Germinal center (tissue), 1 donor: Measurements from ENCODE around the gene LSP1.
A peak's percentile ranks its signal among the peaks of the same experiment; 100 is the strongest.

Experiments used
- DNase-seq: peaks from one replicate; pipeline ENCODE4 v3.0.0; 2012; ENCODE audit warnings: mixed read lengths, low spot score

LSP1 gene

DNA sequence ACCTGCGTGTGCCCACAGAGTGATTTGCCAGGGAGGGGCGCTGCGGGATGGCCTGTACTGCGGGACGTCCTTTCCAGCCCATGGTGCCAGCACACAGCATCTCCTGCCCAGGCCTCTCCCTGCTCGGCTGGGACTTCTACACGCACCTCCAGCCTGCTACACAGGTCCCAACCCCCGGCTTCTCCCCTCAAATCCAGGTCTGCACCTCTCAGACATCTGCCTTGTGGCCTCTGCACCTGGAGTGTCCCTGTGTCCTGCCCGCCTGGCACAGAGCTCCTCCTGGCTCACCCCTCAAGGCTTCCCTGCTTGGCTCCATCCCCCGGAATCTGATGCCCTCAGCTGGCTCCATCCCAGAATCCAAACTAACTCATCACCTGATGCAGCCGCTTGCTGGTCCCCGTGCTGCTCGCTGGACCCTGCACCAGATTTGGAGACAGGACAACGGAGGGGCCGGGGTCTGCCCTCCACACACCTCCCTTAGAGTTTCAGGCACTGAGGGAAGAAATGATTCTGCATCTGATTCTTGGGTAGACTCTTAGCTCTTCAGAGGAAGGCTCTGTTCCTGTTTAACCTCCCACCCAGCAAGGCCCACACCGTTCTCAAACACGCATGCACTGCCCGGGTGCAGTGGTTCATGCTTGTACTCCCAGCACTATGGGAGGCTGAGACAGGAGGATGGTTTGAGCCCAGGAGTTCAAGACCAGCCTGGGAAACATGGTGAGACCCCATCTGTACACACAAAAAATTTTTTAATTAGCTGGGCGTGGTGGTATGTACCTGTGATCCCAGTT lies 4.0 kb upstream of the LSP1 start:
- no peak for DNase-seq

DNA sequence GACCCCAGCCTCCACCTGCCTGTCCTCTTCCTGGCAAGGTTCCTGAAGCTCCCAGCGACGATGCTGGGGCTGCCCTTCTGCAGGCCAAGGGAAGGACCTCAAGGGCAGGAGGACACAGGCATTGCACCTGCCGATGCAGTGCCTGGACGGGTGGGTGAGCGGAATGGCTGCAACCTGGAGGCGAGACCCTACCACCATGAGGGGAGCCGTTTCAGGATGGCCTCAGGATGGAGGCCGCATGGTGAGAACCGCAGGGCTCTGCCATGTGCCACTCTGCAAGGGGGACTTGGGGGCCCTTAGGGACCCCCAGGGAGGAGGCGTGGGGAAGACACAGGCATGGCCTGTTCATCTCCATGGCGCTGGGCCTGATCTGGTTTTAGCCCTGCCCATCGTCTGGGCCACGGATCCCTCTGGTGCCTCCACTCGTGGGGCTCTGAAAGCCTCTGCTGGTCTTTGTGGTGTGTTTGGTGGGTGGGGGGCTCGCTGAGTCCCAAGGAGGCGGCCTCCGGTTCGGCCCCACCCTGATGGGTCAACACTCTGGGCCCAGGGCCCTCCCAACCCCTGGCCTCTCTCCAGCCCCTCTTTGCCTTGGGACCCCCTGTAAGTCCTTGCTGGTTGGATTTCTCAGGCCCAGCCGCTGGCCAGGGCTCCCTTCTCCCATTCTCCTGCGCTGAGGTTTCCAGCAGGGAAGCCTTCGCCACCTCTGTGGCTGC lies 1.3 kb upstream of the LSP1 start:
- DNase-seq: no peak

DNA sequence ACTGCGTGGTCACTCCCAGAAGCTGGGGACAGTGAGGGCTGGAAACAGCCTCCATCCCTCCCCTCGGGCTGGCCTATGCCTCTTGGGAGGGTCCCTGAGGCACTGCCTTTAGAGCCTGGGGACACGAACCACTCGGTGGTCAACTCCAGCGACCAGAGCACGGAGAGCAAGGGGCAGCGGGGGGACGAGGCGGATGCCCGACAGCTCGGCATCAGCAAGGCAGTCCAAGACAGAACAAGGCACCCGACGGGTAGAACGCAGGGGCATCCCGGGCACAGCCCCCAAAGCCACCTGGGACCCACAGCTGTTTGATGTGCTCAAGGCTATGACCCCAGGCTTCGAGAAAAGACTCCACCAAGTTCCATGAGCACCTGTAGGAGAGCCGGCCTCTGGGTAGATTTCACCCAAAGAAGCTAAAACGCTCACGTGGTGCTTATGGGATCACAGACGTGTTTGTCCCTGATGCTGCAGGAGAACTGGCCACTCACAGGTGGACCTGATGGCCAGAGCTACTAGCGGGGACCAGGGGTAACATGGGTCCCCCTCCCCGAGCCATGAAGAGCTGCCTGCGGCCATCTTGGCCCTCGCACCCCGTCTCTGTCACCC lies 510 bp upstream of the LSP1 start:
- DNase-seq: no peak

DNA sequence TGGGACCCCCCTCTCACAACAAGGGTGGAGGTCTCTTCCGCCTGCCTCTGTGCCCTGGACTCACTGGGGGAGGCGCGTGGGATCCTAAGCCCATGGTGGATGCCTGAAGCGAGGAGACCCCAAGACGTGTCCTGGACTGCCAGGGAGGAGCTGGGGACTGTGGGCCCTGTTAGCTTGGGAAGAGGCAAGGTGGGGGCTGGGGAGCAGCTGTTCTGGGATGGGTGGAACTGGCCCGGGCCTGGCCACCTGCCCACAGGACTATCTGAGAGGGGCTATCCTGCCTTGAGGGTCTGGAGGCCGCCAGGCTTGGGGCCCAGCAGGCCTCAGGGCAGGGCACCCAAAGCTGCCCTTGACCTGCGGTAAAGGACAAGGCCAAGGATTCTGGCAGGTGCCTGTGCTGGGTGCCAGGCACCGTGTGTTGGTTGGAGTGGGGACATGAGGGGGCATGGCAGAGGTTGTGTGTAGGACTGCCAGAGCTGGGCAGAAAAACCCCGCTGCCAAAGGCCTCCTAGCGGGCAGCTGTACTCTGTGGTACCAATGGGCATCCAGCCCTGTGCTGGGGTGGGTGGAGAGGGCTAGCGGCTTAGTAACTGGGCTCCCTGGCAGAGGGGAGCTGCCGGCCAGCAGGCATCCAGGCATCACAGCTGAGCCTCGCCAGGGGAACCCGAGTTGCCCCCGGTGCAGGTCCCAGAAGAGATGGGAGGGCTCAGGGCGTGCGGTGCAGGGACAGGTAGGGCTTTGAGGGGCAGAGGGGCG lies 670 bp downstream of the LSP1 start:
- peak; percentile 46 for DNase-seq

DNA sequence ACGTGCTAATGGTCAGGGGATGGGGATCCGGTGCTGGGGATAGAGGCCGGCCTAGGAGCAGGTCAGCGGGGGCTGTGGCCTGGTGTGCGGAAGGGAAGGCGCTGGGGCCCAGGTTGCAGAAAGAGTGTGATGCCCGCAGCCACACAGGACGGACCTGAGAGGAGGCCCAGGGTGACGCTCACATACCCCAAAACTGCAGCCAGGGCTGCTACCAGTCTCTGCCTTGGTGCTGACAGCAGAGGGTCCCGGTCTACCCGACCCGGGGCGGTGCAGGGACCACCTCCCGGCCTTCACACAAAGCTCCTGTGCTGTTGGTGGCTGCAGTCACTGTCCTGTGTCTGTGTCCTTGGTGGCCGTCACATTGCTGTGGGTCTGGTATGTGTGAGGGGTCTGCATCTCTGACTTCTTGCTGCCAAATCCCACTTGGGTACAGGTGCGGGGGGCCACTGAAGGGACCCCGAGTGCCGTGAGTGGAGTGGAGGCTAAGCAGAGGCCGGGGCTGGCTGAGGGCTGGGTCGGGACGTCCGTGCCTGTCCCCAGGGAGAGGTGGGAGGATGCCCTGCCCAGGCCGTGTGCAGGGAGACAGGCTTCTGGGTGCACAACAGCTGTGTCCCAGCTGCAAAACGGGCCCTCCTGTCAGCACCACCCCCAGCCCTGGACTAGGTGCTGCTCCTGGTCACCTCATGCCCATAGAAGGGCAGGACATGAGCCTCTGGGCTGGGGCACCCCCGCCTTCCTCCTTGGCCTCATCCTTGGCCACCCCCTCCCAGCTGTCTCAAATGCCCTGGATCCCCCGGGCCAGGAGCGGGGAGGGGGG lies 1.5 kb downstream of the LSP1 start:
- DNase-seq: peak; percentile 77

DNA sequence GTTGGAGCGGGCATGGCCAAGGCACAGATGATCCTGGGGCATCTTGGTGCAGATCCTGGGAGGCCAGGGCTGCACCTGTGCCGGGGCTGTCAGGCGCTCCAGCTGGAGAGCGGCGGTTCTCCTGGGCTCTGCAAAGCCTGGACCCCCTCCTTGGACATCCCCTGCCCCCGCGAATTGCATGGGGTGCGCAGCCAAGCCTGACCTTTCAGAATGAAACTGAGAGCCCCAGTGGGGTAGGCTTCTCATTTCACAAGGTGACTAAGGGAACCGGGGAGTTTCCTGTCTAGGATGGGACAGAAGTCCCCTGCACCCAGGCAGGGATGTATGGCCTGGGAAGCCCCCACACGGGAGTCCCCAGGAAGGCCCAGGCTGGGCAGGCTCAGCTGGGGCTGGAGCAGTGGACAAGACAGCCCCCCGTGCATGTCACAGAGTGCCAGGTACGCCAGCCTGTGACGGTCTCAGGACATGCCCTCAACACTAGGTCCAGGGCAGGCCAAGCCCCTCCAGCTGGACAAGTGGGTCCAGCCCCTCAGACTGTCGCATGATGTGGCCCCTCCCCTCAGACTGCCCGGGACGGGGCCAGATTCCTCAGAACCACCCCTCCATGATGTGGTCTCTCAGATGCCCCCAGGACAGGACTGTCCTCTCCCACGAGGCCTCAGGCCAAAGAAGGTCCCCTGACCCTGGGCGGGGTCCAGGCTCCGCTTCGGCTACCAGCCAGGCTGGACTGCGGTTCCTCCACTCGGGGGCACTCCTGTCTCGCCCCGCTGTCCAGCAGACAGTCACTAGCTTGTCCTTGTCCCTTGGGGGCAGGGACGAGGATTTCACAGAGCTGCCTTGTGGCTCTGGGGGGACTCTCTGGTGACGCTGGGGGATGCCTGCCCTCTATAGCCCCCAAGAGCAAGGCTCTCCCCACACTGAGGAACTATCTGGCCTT lies 2.3 kb downstream of the LSP1 start:
- peak; percentile 57 for DNase-seq

DNA sequence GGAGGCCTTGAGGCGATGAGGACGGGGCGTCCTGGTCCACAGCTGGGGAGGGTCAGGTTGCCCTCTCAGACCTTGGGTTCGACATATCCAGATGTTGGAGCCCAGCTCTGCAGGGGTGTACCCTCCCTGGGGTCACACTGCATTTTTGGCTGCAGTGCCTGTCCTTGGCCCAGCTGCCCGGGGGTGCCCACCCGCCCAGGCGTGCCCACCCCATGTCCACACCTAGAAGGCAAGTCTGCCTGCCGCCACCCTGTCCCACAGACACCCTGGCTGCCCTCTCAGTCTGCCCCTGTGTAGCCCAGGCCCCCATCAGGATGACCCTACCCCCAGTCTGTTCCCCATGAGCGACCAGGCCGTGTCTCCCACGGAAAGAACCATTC lies 3.0 kb downstream of the LSP1 start:
- DNase-seq: no peak

DNA sequence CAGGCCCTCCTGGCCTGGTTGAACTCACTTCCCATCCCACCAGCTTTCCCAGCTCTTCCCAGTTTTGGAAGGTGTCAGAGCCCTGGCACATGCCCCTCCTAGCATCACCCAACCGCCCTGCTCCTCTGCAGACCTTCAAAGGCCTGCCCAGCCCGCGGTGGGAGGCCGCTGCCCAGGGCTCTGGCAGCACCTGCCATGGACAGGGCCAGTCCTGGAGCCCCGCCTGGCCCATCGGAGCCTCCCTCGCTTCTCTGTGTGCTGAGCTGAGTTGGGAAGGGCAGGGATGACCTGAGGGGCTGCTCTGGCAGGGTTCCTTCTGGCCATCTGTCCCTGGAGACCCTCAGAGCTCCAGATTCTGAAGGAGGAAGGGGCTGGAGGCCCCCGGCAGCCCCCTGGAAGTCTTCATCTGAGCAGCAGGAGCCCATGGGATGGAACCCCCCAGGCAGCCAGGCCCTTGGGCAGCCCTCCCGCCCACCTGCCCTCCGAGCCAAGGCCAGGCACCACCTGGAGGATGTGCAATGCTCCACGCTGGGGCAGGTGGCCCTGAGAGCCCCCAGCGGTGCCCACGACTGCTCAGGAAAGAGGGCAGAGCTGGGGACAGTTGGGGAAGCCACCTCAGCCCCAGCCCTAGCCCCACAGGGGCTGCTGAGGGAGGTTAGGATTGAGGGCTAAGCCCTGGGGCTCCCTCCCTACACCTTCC lies 3.6 kb downstream of the LSP1 start:
- no peak for DNase-seq

DNA sequence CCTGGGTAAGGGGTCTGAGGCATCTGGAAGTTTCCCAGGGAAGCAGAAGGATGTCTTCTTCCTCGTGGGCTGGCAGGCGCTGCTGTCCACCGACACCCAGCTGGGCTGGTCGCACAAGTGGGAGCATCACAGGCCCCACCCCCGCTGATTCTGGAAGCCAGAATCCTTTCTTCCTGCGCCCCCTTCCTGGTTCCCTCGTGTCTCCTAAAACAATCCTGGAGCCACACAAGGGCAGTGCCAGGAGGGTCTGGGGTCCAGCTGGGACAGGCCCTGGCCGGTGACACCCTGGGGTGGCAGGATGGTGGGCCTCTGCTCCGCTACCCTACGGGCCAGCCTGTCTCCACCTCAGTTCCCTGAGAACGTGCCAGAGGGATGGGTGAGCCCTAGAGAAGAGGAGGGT lies 4.2 kb downstream of the LSP1 start:
- no peak for DNase-seq

DNA sequence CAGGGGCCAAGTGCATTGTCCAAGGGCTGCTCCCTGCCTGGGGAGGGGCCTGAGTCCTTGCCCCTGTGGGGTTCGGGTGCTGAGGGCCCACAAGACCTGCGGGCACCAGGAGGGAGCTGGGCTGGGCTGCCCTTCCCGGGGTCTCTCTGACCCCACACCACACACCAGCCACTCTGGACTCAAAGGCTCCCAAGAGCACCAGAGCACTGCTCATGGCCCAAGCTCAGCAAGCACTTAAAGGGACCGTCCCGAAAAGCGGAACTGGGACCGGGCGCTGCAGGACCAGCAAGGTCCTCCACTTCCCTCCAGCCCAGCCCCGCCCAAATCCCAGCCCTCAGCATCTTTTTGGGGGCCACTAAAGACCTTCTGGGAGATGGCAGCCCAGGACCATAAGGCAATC lies 5.3 kb downstream of the LSP1 start:
- no peak for DNase-seq

DNA sequence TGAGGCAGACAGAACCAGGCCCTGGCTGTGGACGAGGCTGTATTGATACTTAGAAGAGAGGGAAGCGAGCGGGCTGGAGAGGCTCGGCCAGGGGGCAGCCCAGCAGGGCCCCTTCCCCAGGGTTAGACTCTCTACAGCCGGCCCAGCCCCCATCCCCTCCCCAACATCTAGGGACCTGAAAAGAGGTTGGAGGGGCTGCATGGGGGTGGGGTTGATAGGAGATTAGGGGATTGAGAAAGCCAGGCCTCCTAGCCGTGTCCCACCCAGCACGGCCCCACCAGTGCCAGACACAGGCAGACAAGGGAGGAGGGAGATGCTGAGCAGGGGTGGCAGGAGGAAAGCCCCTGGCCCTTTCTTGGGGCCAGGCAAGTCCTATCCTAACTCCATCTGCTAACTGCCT lies 5.7 kb downstream of the LSP1 start:
- DNase-seq: no peak

DNA sequence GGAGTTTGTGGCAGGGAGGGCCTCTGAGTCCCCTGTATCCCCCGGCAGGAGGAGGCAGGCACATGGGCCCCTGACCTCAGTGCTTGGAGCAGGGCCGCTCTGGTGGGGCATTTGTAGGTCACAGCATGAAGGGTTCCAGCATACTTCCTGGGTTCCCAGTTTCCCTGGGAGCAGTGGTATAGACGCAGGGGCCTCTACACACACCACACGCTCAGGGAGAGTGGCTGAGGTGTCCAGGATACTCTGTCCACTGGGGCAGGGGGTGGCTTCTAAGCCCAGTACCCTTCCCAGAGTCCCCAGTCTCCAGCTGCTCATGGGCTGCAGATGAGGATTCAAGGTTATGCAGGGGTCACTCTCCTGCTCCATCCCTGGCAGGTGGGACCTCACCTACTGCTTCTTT lies 6.1 kb downstream of the LSP1 start:
- DNase-seq: no peak

DNA sequence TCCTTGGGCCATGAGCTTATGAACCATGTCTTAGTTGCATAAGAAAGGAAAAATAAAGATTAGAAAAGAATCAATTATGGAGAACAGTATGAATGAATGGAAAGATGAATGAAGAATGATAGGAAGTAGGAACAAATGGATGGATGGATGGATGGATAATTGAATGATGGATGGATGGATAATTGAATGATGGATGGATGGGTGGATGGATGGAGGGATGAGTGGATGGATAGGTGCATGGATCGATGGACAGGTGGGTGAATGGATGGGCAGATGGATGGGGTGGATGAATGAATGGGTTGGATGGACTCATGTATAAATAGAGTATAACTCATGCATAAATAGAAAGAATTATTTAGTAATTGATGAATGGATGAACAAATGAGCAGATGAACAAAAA lies 7.2 kb downstream of the LSP1 start:
- DNase-seq: no peak

DNA sequence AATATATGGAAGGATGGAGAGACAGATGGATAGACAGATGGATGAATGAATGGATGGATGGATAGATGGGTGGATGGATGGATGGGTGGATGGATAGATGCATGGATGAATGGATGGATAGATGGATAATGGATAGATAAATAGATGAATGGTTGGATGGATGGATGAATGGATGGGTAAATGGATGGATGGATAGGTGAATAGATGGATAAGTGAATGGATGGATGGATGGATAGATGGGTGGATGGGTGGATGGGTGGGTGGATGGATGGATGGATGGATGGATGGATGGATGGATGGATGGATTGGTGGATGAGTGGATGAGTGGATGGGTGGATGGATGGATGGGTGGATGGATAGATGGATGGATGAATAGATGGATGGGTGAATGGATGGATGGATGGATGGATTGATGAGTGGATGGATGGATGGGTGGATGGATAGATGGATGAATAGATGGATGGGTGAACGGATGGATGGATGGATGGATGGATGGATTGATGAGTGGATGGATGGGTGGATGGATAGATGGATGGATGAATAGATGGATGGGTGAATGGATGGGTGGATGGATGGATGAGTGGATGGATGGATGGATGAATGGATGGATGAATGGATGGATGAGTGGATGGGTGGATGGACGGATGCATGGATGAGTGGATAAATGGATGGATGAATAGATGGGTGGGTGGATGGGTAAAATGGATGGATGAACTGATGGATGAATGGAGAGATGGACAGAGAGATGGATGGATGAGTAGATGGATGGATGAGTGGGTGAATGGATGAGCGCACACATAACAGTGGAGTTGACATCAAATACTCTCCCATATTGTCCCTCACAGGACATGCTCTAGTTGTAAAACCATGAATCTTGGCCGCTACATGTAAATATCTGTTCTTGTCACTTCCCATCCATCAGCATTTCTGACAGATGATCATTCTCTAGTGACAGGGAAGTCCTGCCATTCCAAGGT lies 8.8 kb downstream of the LSP1 start:
- no peak for DNase-seq

DNA sequence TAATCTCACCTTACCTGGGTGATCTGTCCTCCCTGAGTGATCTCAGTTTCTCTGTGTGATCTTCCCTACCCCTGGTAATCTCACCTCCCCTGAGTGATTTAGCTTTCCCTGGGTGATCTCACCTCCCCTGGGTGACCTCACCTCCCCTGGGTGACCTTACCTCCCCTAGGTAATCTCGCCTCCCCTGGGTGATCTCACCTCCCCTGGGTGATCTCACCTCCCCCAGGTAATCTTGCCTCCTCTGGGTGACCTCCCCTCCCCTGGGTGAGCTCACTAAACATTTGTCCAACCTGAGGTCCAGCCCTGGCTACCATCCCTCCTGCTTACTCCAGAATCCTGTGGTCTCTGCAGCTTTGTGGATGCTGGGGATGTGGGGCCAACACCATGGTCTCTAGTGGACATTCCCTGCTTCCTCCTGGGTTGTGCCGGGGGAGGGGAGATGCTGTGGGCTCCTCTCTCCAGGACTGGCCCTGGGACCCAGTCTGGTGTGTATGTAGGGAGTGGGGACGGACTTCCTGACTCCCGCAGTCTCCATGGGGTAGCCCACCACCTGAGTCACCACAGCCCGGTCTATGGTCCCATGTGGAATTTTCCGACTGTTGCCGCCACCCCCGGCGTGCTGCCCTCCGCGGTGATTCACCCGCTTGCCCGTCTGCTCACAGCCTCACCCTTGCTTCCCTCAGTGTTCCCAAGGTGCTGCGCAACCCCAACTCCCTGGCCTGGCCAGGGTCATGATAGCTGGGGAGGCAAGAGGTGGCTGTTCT lies 9.9 kb downstream of the LSP1 start:
- DNase-seq: no peak

DNA sequence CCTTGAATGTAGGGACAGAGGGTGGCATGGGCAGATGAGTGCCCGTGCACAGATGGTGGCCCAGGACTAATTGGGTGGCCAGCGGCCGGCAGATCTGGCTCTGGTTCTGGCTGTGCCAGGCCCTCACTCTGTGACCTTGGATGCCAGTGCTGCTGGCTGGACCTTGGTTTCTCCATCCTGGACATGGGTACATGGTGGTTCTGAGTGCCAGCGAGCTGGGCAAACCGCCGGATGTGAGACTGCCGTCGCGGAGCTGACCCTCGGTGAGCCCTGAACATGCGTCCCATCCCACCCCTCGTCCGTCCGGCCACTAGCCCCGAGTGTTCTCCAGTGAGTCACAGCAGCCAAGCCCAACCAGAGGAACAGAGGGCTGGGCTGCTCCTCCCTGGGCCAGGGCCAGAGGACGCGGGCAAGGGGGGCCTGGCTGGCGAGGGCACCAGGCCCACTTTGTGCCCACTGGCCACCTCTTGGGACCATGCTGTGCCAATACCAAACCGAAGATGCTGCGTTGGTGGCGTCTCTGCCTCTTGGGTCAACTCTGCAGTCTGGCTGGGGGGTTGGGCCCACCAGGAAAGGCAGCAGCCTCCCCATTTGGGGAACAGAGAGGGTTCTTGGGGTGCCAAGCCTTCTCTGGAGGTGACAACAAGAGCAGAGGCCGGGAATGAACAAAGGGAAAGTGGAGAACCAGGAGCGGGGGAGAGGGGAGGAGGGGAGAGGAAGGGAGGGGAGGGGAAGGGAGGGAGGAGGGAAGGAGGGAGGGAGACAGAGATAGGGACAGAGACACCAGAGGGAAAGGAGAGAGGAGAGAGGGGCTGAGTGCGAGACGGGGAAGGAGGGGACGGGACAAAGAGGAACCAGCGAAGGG lies 10.7 kb downstream of the LSP1 start:
- DNase-seq: no peak

DNA sequence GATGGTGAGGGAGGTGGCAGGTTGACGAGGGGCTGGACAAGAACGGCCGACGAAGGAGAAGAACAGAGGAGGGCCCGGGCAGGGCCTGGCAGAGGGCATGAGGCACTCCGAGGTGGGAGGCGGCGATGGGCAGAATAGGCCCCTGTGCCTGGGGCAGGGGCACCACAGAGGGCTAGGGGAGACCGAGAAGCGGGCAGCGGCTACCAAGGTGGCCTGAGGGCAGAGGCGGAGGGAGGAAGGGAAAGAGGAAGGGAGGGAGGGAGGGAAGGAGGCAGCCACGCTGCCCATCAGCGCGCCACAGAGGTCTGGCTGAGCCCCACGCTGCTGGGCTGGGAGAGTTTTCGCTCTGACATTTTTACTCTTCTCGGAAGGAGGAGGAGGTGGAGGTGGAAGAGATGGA lies 11.3 kb downstream of the LSP1 start:
- DNase-seq: no peak
